H9 (cell line): ENCODE data around the gene PHF5A. TPM values are rescaled to one million over a fixed set of nuclear protein-coding genes. Genes with fewer than 3 reads are reported as not detected.

Experiments used
- DNase-seq: peaks from one replicate; pipeline ENCODE4 v3.0.0-alpha.2; 2017
- H2AFZ ChIP-seq: one replicate; pipeline ENCODE4 v1.6.1; 2013; ENCODE audit warnings: mild to moderate bottlenecking, low read length, control low read depth, moderate library complexity
- H2AK5ac ChIP-seq: 2 replicates; pipeline ENCODE4 v1.6.1; 2013; ENCODE audit warnings: low read length, control low read depth, mixed read lengths; ENCODE audit not compliant: insufficient read length
- H2BK120ac ChIP-seq: one replicate; pipeline ENCODE4 v1.6.1; 2013; ENCODE audit warnings: low read depth, mild to moderate bottlenecking, low read length, control low read depth, inconsistent platforms; ENCODE audit not compliant: poor library complexity, severe bottlenecking
- H2BK12ac ChIP-seq: 2 replicates; pipeline ENCODE4 v1.6.1; 2013; ENCODE audit warnings: low read length, control low read depth, mixed read lengths, low read depth; ENCODE audit not compliant: insufficient read length
- H2BK15ac ChIP-seq: 2 replicates; pipeline ENCODE4 v1.6.1; 2013; ENCODE audit warnings: low read depth, low read length, control low read depth
- H2BK20ac ChIP-seq: one replicate; pipeline ENCODE4 v1.6.1; 2013; ENCODE audit warnings: low read depth, mild to moderate bottlenecking, low read length, control low read depth, inconsistent platforms; ENCODE audit not compliant: poor library complexity, severe bottlenecking
- H2BK5ac ChIP-seq: 2 replicates; pipeline ENCODE4 v1.6.1; 2013; ENCODE audit warnings: low read length, control low read depth, mixed read lengths; ENCODE audit not compliant: insufficient read length
- H3K14ac ChIP-seq: 2 replicates; pipeline ENCODE4 v1.6.1; 2013; ENCODE audit warnings: low read length, control low read depth; ENCODE audit not compliant: insufficient read depth
- H3K18ac ChIP-seq: 2 replicates; pipeline ENCODE4 v1.6.1; 2013; ENCODE audit warnings: low read depth, mild to moderate bottlenecking, mixed read lengths, low read length, control low read depth; ENCODE audit not compliant: insufficient read length
- H3K23ac ChIP-seq: 2 replicates; pipeline ENCODE4 v1.6.1; 2013; ENCODE audit warnings: low read length, control low read depth, mixed read lengths, low read depth; ENCODE audit not compliant: insufficient read length
- H3K23me2 ChIP-seq: 2 replicates; pipeline ENCODE4 v1.6.1; 2013; ENCODE audit warnings: low read depth, mild to moderate bottlenecking, mixed read lengths, low read length, control low read depth; ENCODE audit not compliant: insufficient read length, poor library complexity, severe bottlenecking
- H3K27ac ChIP-seq: 2 replicates; pipeline ENCODE4 v1.5.1; 2013; ENCODE audit warnings: low read length, control low read depth, mixed read lengths, low read depth; ENCODE audit not compliant: insufficient read length
- H3K27me3 ChIP-seq: 2 replicates; pipeline ENCODE4 v1.6.1; 2013; ENCODE audit warnings: low read length, control low read depth, inconsistent platforms; ENCODE audit not compliant: insufficient read depth
- H3K4ac ChIP-seq: 2 replicates; pipeline ENCODE4 v1.6.1; 2013; ENCODE audit warnings: low read depth, mild to moderate bottlenecking, control low read depth, inconsistent platforms, low read length, moderate library complexity
- H3K4me1 ChIP-seq: 2 replicates; pipeline ENCODE4 v1.6.1; 2013; ENCODE audit warnings: low read length, control low read depth, inconsistent platforms; ENCODE audit not compliant: insufficient read depth
- H3K4me2 ChIP-seq: 2 replicates; pipeline ENCODE4 v1.6.1; 2013; ENCODE audit warnings: low read length, control low read depth, mixed read lengths; ENCODE audit not compliant: insufficient read length, insufficient read depth
- H3K56ac ChIP-seq: 2 replicates; pipeline ENCODE4 v1.6.1; 2013; ENCODE audit warnings: low read depth, mild to moderate bottlenecking, mixed read lengths, low read length, control low read depth; ENCODE audit not compliant: insufficient read length
- H3K79me1 ChIP-seq: 2 replicates; pipeline ENCODE4 v1.6.1; 2013; ENCODE audit warnings: low read depth, mild to moderate bottlenecking, moderate library complexity, low read length, control low read depth, inconsistent platforms; ENCODE audit not compliant: insufficient read depth, poor library complexity, severe bottlenecking
- H3K79me2 ChIP-seq: 2 replicates; pipeline ENCODE4 v1.6.1; 2013; ENCODE audit warnings: low read length, control low read depth, inconsistent platforms; ENCODE audit not compliant: insufficient read depth
- H3K9ac ChIP-seq: 2 replicates; pipeline ENCODE4 v1.6.1; 2013; ENCODE audit warnings: low read length, control low read depth, mixed read lengths; ENCODE audit not compliant: insufficient read length; ENCODE audit errors: extremely low read depth
- H3K9me3 ChIP-seq: one replicate; pipeline ENCODE4 v1.6.1; 2013; ENCODE audit warnings: low read depth, low read length, inconsistent platforms; ENCODE audit not compliant: control insufficient read depth
- H3T11ph ChIP-seq: one replicate; pipeline ENCODE4 v1.6.1; 2013; ENCODE audit warnings: mild to moderate bottlenecking, low read length, control low read depth, inconsistent platforms
- H4K20me1 ChIP-seq: one replicate; pipeline ENCODE4 v1.6.1; 2013; ENCODE audit not compliant: control insufficient read depth, insufficient read length, insufficient read depth
- H4K5ac ChIP-seq: 2 replicates; pipeline ENCODE4 v1.6.1; 2013; ENCODE audit warnings: low read depth, mild to moderate bottlenecking, mixed read lengths, low read length, control low read depth; ENCODE audit not compliant: insufficient read length
- H4K8ac ChIP-seq: replicated peaks from 2 replicates; pipeline ENCODE4 v1.6.1; 2013; ENCODE audit warnings: low read length, control low read depth, mixed read lengths, low read depth; ENCODE audit not compliant: insufficient read length
- H4K91ac ChIP-seq: 2 replicates; pipeline ENCODE4 v1.6.1; 2013; ENCODE audit warnings: low read depth, mild to moderate bottlenecking, moderate library complexity, mixed read lengths, low read length, control low read depth; ENCODE audit not compliant: insufficient read length
- H3K27ac Mint-ChIP-seq, 3 experiments: 2 replicates in 2 of 3; 3 replicates in 1 of 3; pipeline ENCODE4 v1.8.0; 2020 to 2021; ENCODE audit warnings: mixed read lengths in 3 of 3, mild to moderate bottlenecking in 1 of 3, moderate library complexity in 1 of 3
- H3K27me3 Mint-ChIP-seq: 2 replicates; pipeline ENCODE4 v1.8.0; 2021; ENCODE audit warnings: low read depth, mild to moderate bottlenecking, moderate library complexity, mixed read lengths
- H3K36me3 Mint-ChIP-seq, 3 experiments: 2 replicates in 2 of 3; 3 replicates in 1 of 3; pipeline ENCODE4 v1.8.0; 2020 to 2021; ENCODE audit warnings: low read depth in 3 of 3, mixed read lengths in 3 of 3; ENCODE audit not compliant: insufficient read depth in 1 of 3
- H3K4me1 Mint-ChIP-seq, 2 experiments: 2 replicates each; pipeline ENCODE4 v1.8.0; 2020; ENCODE audit warnings: mixed read lengths in 2 of 2
- H3K4me3 Mint-ChIP-seq, 2 experiments: 2 replicates in 1 of 2; 3 replicates in 1 of 2; pipeline ENCODE4 v1.8.0; 2020 to 2021; ENCODE audit warnings: mild to moderate bottlenecking in 2 of 2, mixed read lengths in 2 of 2, moderate library complexity in 1 of 2
- H3K9me3 Mint-ChIP-seq, 2 experiments: 2 replicates in 1 of 2; 3 replicates in 1 of 2; pipeline ENCODE4 v1.8.0; 2020; ENCODE audit warnings: mild to moderate bottlenecking in 2 of 2, mixed read lengths in 2 of 2, moderate library complexity in 1 of 2
- CTCF ChIP-seq: fragments of 200-600 bp; sonication (generic); conservative IDR thresholded peaks from 3 replicates; pipeline ENCODE4 v1.8.0; 2021; ENCODE audit warnings: antibody characterized with exemption, mild to moderate bottlenecking
- WGBS: extraction: QIAGEN DNeasy Blood & Tissue Kit; methylation state at CpG from one replicate; pipeline ENCODE4 v1.1.7; 2013; ENCODE audit warnings: missing lambda C conversion rate, low lambda C conversion rate, mixed read lengths; ENCODE audit not compliant: insufficient read length; ENCODE audit errors: extremely low coverage; 5-methylcytosine and 5-hydroxymethylcytosine counted together
- total RNA-seq: library from RNA; stranded (reverse); gene quantifications from 2 replicates; pipeline ENCODE4 v1.2.1, GENCODE V29; 2021

Gene PHF5A
- total RNA-seq, 1 experiment from 2014 or later, result 114 TPM

DNA sequence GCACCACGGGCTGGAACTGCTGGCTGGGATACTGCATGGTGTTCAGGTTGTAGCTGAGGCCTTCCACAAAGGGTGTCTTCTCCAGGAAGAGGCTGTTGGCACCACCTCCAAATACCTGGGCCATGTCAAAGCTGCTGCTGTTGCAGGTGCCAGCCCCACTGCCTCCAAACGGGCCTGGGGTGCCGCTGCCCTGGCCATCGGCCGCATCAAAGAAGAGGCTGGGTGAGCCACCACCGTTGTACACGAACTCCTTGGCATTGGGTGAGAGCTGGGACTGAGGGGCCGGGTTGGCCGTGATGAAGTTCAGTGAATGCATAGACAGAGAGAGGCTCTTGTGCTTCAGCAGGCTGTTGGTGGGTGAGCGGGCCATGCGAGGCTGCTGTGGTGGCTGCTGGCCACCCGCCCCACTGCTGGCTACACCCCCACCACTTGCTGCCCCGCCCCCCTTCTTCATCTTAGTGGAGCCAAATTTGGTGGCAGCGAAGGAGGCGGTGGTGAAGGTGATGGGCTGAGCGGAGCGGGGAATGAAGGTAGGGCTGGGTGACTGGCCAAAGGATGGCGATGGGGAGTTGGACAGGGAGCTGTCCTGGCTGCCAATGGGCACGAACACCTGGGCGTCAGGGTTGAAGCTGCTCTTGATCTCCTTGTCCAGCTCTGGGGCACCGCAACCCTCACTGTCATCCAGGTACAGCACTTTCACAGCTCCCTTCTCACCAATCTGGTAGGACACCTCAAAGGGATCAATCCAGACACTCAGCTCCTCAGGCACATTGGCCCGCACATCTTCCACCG is 32.0 kb downstream of the PHF5A start:
- WGBS, result no CpG with 5 or more reads among the region's 23 CpGs
- H3K23me2 ChIP-seq, result no peaks in the 10 kb centered on the region
- no peak overlapping the region for H2BK15ac ChIP-seq
- no peak overlapping the region for H3K14ac ChIP-seq
- H3K4me3 Mint-ChIP-seq, result no peak overlapping the region
- H4K8ac ChIP-seq, result no peak overlapping the region
- no peak overlapping the region for H3K4me2 ChIP-seq
- no peaks in the 10 kb centered on the region; the same call in 1 of the 2 replicates for H3K27me3 Mint-ChIP-seq
- no peak overlapping the region for H4K91ac ChIP-seq
- H3K23ac ChIP-seq, result no peak overlapping the region
- no peak overlapping the region for H2BK120ac ChIP-seq
- H2AFZ ChIP-seq, result no peak overlapping the region
- H3K79me2 ChIP-seq, result no peaks in the 10 kb centered on the region; the same call in 1 of the 2 replicates
- no peak overlapping the region for H3K56ac ChIP-seq
- no peak overlapping the region for H3K18ac ChIP-seq
- no peaks in the 10 kb centered on the region for H3K79me1 ChIP-seq
- H2BK20ac ChIP-seq, result no peak overlapping the region
- H3T11ph ChIP-seq, result no peak overlapping the region
- H3K4me1 Mint-ChIP-seq, result no peaks in the 10 kb centered on the region
- peaks cover 33 to 81% (median 58%) of the 10 kb centered on the region in 3 experiments; a peak in 6 of 7 replicates for H3K36me3 Mint-ChIP-seq
- no peaks in the 10 kb centered on the region for H4K20me1 ChIP-seq
- DNase-seq, result no peak
- H3K9ac ChIP-seq, result no peak overlapping the region
- H3K4me1 ChIP-seq, result no peaks in the 10 kb centered on the region
- H3K9me3 Mint-ChIP-seq, result no peaks in the 10 kb centered on the region
- H3K9me3 ChIP-seq, result no peaks in the 10 kb centered on the region
- no peak overlapping the region for H3K27ac ChIP-seq
- H4K5ac ChIP-seq, result no peak overlapping the region
- H3K4ac ChIP-seq, result no peak overlapping the region
- H2AK5ac ChIP-seq, result no peak overlapping the region
- no peaks in the 10 kb centered on the region for H3K27me3 ChIP-seq
- no peak for TF ChIP-seq CTCF
- no peak overlapping the region for H2BK5ac ChIP-seq
- H2BK12ac ChIP-seq, result no peak overlapping the region
- peak overlapping the region in 2 of 3 experiments; percentile 39 to 83; a peak in 4 of 7 replicates for H3K27ac Mint-ChIP-seq
